MCF 10A (cell line): ENCODE data around the gene CRYGD. TPM values are rescaled to one million over a fixed set of nuclear protein-coding genes. Genes with fewer than 3 reads are reported as not detected.

Source experiments
- total RNA-seq: library from RNA; stranded (reverse); gene quantifications from 2 replicates; pipeline ENCODE4 v1.2.3, GENCODE V29; 2022

The CRYGD gene
- total RNA-seq, 1 experiment from 2014 or later, result not detected

Other genes with a start within 250 kb of the CRYGD start
- gene PLEKHM3, start 99.0 kb downstream of the CRYGD start, total RNA-seq, result 5.4 and 7.5 TPM in 2 replicates
- gene CRYGC, start 5.3 kb upstream of the CRYGD start, total RNA-seq, result not detected in 2 replicates
- not detected in 2 replicates for gene CRYGB, start 21.6 kb upstream of the CRYGD start, total RNA-seq
- gene CRYGA, start 39.1 kb upstream of the CRYGD start, total RNA-seq, result not detected in 2 replicates
- not detected in 2 replicates for gene C2orf80, start 65.5 kb upstream of the CRYGD start, total RNA-seq
- gene IDH1, start 130.5 kb upstream of the CRYGD start, total RNA-seq, result 50.2 and 122 TPM in 2 replicates
- 22.8 and 27.2 TPM in 2 replicates for gene PIKFYVE, start 141.7 kb upstream of the CRYGD start, total RNA-seq